Measurements from ENCODE around the gene ENGASE.
"Not testable (repeated sequence)": the region's sequence is repeated elsewhere in the genome, so short reads cannot be mapped to it uniquely, and the experiment has no call there.

The ENGASE gene

DNA sequence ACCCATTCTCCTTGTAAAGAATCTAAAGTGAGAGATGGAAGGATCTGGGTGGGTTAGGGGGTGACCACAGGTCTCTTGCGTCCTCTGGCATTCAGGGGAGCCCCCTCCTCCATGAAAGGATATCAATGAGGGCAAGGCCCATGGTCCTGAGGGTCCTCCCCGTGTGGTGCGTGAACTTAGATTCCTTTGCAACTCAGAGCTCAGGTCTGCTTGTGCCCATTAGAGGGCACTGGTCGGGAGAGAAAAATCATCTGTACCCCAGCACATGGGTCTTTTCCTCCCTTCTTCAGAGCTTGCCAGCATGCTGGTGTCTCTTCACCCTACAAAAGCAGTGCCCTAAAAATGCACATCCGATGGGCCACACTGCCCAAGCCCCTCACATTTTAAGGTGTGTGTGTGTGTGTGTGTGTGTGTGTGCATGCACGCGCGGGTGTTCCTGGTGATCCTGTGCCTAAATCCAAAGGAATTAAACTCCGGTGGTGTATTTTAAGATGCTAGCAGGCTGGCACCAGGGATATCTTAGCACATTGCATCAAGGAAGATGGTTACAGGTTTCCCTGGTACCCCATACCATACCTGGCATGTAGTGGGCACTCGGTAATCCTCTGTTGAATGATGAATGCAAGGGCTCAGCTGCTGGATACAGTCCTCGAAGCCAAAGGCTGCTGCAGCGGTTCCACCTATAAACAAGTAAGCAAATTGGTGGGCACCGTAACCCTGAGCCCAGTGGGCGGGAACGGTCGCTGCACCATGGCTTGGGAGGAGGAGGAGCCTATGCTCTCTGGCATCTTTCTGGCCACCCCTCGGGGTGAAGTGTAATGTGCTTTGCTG is 45.9 kb upstream of the ENGASE start:
- no peak for DNase-seq (ENCODE audit: low read depth)
- H3K4me3 ChIP-seq (ENCODE audit: control insufficient read depth, low read depth, low read length) = no peak overlapping the region
- TF ChIP-seq, protein P1, sequence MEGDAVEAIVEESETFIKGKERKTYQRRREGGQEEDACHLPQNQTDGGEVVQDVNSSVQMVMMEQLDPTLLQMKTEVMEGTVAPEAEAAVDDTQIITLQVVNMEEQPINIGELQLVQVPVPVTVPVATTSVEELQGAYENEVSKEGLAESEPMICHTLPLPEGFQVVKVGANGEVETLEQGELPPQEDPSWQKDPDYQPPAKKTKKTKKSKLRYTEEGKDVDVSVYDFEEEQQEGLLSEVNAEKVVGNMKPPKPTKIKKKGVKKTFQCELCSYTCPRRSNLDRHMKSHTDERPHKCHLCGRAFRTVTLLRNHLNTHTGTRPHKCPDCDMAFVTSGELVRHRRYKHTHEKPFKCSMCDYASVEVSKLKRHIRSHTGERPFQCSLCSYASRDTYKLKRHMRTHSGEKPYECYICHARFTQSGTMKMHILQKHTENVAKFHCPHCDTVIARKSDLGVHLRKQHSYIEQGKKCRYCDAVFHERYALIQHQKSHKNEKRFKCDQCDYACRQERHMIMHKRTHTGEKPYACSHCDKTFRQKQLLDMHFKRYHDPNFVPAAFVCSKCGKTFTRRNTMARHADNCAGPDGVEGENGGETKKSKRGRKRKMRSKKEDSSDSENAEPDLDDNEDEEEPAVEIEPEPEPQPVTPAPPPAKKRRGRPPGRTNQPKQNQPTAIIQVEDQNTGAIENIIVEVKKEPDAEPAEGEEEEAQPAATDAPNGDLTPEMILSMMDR (IDR thresholded peaks at IDR 0.05; ENCODE audit: control insufficient read depth, insufficient read depth, low read depth, low read length, missing control alignments) = peak; percentile 29

DNA sequence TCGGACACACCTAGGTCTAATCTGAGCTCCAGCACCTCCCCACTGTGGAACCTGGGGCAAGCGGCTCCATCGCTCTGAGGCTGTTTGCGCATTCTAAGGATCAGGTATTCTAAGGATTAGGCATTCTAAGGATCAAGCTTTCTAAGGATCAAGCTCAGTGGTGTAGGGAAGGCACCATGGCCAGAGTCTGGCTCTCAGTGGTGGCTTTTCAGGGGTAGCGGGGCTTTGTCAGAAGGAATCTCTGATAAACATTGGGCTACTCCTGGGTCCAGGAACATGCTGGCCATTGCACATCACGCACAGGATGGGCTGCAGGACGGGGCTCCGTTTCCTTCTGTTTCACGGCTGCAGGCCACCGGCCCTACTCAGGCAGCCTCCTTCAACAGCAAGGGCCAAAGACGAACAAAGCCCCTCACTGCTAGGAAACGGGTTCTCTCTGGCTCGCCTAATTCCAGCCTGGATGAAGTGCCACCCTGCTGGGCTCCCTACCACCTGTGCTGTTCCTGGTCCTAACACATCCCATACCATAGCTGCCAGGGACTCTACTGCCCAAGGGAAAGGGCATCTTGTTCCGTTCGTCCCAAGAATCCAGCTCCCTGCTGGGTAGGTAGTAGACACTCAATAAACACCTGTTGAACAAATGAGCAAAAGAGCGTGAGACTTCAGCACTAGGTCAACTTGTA is 45.2 kb upstream of the ENGASE start:
- TF ChIP-seq, protein P1 (IDR thresholded peaks at IDR 0.05; ENCODE audit: control insufficient read depth, insufficient read depth, low read depth, low read length, missing control alignments) = no peak
- H3K4me3 ChIP-seq (ENCODE audit: control insufficient read depth, low read depth, low read length) = no peak overlapping the region
- no peak for DNase-seq (ENCODE audit: low read depth)

DNA sequence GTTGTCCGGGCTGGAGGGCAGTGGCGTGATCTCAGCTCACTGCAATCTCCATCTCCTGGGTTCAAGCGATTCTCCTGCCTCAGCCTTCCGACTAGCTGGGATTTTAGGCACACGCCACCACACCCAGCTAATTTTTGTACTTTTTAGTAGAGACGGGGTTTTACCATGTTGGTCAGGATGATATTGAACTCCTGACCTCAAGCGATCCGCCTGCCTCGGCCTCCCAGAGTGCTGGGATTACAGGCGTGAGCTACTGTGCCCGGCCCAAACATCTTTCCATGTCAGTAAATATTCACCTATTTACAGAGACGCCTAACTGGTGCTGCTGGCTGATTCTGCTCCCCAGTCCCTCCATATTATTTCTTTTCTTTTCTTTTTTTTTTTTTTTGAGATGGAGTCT is 44.0 kb upstream of the ENGASE start:
- H3K4me3 ChIP-seq (ENCODE audit: control insufficient read depth, low read depth, low read length); DNase-seq (ENCODE audit: low read depth): not testable (repeated sequence)

DNA sequence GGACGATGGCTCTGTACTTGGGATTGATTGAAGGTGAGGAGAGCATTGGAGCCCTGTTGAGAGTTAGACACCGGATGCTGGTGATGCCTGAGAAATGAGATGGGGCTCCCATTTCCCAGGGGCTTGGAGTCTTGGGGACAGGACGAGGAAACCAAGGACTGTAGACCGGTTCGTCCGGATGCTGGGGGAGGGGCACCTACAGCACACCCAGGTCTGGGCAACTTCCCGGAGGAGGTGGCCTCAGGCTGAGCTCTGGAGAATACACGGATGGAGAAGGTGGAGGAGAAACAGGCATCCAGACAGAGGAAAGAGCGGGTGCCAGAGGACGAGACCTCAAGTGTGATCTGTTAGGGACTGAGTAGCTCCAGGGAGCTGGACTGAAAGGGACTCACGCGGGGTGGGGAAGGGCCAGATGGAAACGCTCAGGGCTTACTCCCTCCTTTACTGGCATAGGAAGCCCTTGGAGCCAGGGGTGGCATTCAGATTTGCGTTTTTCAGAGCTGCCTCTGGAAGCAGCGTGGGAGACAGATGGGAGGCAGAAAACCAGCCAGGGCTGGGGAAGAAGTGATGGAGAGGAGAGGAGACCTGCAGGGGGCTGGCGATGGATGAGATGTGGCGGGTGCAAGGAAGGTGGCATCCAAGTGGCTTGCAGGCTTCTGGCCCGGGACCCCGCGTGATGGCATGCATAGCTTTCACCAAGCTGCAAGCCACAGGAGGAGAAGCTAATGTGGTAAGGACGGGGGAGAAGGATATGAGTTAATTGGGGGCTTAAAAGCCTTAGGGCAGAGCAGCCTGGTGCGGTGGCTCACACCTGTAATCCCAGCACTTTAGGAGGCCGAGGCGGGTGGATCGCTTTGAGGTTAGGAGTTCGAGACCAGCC is 42.4 kb upstream of the ENGASE start:
- no peak for DNase-seq (ENCODE audit: low read depth)
- TF ChIP-seq, protein P1 (IDR thresholded peaks at IDR 0.05; ENCODE audit: control insufficient read depth, insufficient read depth, low read depth, low read length, missing control alignments) = no peak
- no peak overlapping the region for H3K4me3 ChIP-seq (ENCODE audit: control insufficient read depth, low read depth, low read length)

DNA sequence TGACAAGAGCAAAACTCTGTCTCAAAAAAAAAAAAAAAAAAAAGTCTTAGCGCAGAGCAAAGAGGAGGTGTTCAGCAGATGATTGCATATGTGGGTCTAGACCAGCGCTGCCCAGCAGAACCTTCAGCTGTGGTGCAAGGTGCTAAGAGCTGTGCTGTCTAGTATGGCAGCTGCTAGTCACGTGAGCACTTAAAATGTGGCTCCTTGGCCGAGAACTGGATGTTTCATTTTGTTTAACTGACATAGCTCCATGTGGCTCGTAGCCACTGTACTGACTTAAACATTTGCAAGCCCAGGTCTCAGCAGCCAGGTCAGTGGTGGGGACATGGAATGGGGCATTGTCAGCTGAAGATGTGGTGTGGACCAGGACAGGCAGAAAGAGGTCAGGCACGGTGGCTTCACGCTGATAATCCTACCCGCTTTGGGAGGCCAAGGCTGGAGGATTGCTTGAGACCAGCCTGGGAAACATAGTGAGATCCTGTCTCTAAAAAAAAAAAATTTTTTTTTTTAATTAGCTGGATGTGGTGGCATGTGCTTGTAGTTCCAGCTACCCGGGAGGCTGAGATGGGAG is 41.5 kb upstream of the ENGASE start:
- no peak overlapping the region for H3K4me3 ChIP-seq (ENCODE audit: control insufficient read depth, low read depth, low read length)
- no peak for DNase-seq (ENCODE audit: low read depth)
- TF ChIP-seq, protein P1 (IDR thresholded peaks at IDR 0.05; ENCODE audit: control insufficient read depth, insufficient read depth, low read depth, low read length, missing control alignments) = no peak

DNA sequence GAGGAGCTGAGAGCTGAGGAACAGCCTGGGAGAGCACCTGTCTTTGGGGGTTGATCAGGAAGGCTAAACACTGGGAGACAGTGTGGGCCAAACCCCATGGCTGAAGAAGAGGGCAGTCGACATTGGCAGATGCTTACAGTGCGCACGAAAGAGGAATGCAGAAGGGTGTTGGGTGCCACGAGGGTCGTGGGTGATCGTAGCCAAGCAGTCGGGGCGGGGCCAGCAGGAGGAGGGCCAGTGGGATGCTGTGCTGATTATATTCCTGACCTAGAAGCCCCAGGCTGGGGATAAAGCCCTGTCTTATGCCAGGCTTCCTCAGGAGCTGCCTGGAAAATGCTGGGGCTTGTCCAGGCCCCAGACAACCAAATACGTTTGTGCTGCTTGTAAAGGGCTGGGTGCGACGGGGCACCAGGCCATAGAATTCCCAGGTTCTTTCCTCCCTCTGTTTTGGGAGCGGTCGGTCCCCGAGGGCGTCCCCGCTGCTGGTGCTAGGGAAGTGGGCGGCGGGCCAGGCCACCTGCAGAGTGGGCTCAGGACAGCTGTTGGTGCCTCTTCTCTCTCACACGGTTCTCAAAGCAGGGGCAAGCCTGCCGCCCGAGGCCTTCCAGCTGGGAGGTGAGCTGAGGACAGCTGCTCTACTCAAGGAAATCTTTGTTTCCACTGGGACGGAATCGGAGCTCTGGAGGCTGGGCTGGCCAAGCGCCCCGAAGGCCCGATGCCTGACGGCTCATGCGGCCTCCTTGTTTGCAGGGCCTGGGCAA is 40.7 kb upstream of the ENGASE start:
- no peak overlapping the region for H3K4me3 ChIP-seq (ENCODE audit: control insufficient read depth, low read depth, low read length)
- DNase-seq (ENCODE audit: low read depth) = no peak
- TF ChIP-seq, protein P1 (IDR thresholded peaks at IDR 0.05; ENCODE audit: control insufficient read depth, insufficient read depth, low read depth, low read length, missing control alignments) = no peak
